HFFc6 (cell line): ENCODE results near the gene SSBP3. TPM values are rescaled to one million over a fixed set of nuclear protein-coding genes. Genes with fewer than 3 reads are reported as not detected.

Source experiments
- DNase-seq: peaks from one replicate; pipeline ENCODE4 v3.0.0-alpha.2; 2018
- H3K27ac Mint-ChIP-seq: 2 replicates; pipeline ENCODE4 v1.8.0; 2020; ENCODE audit warnings: mild to moderate bottlenecking, mixed read lengths
- H3K27me3 Mint-ChIP-seq: 2 replicates; pipeline ENCODE4 v1.8.0; 2021; ENCODE audit warnings: mild to moderate bottlenecking, moderate library complexity, mixed read lengths; ENCODE audit not compliant: insufficient read depth
- H3K36me3 Mint-ChIP-seq: 2 replicates; pipeline ENCODE4 v1.8.0; 2021; ENCODE audit warnings: low read depth, mixed read lengths
- H3K4me1 Mint-ChIP-seq: 2 replicates; pipeline ENCODE4 v1.8.0; 2020; ENCODE audit warnings: low read depth, mixed read lengths
- H3K4me3 Mint-ChIP-seq: 2 replicates; pipeline ENCODE4 v1.8.0; 2020; ENCODE audit warnings: mild to moderate bottlenecking, moderate library complexity, mixed read lengths
- H3K9me3 Mint-ChIP-seq: 2 replicates; pipeline ENCODE4 v1.8.0; 2020; ENCODE audit warnings: mild to moderate bottlenecking, mixed read lengths
- CTCF ChIP-seq: fragments of 200-600 bp; sonication (generic); IDR thresholded peaks from 2 replicates; pipeline ENCODE4 v1.5.0; 2021; ENCODE audit warnings: antibody characterized with exemption, mild to moderate bottlenecking
- total RNA-seq, 6 experiments: library from RNA; stranded (reverse); fragmentation: NEBNext Ultra II Directional; extraction: Animal tissue kit (Norgen Biotek cat#: 25700); gene quantifications; 2 replicates in 1 of 6; 3 replicates in 5 of 6; pipeline ENCODE4 v1.2.3, GENCODE V29; 2021

The SSBP3 gene
- total RNA-seq, 6 experiments from 2014 or later: 42.3 to 72.2 (median 58.1) TPM

- Mint-ChIP-seq H3K4me3 (no peak overlapping the region), H3K27me3 (no peaks in the 10 kb centered on the region; the same call in 1 of the 2 replicates), H3K9me3 (no peaks in the 10 kb centered on the region), H3K36me3 (no peaks in the 10 kb centered on the region; the same call in 1 of the 2 replicates), H3K27ac (no peak overlapping the region), H3K4me1 (peaks cover 33% of the 10 kb centered on the region)
- DNase-seq: no peak
- no peak for TF ChIP-seq CTCF
Measured at GRCh38 chr1:54353959-54354358, 52.2 kb downstream of the SSBP3 start.

GRCh38 chr1:54352755-54353154 lies 53.4 kb downstream of the SSBP3 start:
- H3K27me3 Mint-ChIP-seq: no peaks in the 10 kb centered on the region; the same call in 1 of the 2 replicates
- H3K27ac Mint-ChIP-seq: no peak overlapping the region
- no peak overlapping the region for H3K4me3 Mint-ChIP-seq
- H3K36me3 Mint-ChIP-seq: no peaks in the 10 kb centered on the region
- H3K4me1 Mint-ChIP-seq: peaks cover 33% of the 10 kb centered on the region
- H3K9me3 Mint-ChIP-seq: no peaks in the 10 kb centered on the region
- TF ChIP-seq CTCF: no peak
- DNase-seq: no peak

- peaks cover 5% of the 10 kb centered on the region; the same call in 1 of the 2 replicates for H3K36me3 Mint-ChIP-seq
- H3K4me1 Mint-ChIP-seq: peaks cover 33% of the 10 kb centered on the region
- no peak overlapping the region for H3K4me3 Mint-ChIP-seq
- H3K9me3 Mint-ChIP-seq: no peaks in the 10 kb centered on the region
- H3K27ac Mint-ChIP-seq: no peak overlapping the region
- DNase-seq: no peak
- H3K27me3 Mint-ChIP-seq: no peaks in the 10 kb centered on the region; the same call in 1 of the 2 replicates
- TF ChIP-seq CTCF: no peak
Measured at GRCh38 chr1:54350360-54350759, 55.8 kb downstream of the SSBP3 start.

- TF ChIP-seq CTCF: no peak
- Mint-ChIP-seq H3K27me3 (no peaks in the 10 kb centered on the region; the same call in 1 of the 2 replicates), H3K9me3 (no peaks in the 10 kb centered on the region), H3K27ac (no peak overlapping the region), H3K4me1 (peaks cover 27% of the 10 kb centered on the region), H3K36me3 (peaks cover 5% of the 10 kb centered on the region; the same call in 1 of the 2 replicates), H3K4me3 (no peak overlapping the region)
- DNase-seq: no peak
Measured at GRCh38 chr1:54348700-54349021, 57.5 kb downstream of the SSBP3 start.

GRCh38 chr1:54347955-54348699 lies 58.1 kb downstream of the SSBP3 start:
- TF ChIP-seq CTCF: no peak
- H3K9me3 Mint-ChIP-seq: no peaks in the 10 kb centered on the region
- peaks cover 5% of the 10 kb centered on the region; the same call in 1 of the 2 replicates for H3K36me3 Mint-ChIP-seq
- H3K4me1 Mint-ChIP-seq: peaks cover 27% of the 10 kb centered on the region
- H3K27me3 Mint-ChIP-seq: no peaks in the 10 kb centered on the region; the same call in 1 of the 2 replicates
- DNase-seq: no peak
- H3K4me3 Mint-ChIP-seq: no peak overlapping the region
- H3K27ac Mint-ChIP-seq: no peak overlapping the region
